ENCODE measurements around the gene TAF5. TPM values are rescaled to one million over a fixed set of nuclear protein-coding genes. Genes with fewer than 3 reads are reported as not detected.

TAF5 gene
- total and polyA plus RNA-seq, 2 experiments from 2014 or later = 10.4 to 25.9 TPM

DNA sequence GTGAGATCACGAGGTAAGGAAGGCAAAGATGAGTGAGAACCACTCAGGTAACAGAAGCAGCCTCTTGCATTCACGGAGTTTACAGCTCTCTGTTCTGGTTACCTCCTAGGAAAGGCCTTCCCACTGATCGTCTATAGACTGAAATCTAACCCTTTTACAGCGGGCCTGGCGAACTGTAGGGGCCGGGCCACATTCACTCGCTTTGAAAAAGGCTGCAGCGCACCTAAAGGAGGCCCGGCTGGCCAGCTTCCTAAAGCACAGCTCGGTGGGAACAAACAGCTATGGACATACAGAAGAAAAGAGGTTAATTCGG, 27.9 kb downstream of the TAF5 start:
- peaks cover 53% of the 10 kb centered on the region for H3K79me2 ChIP-seq (replicated peaks; ENCODE audit: insufficient read depth)
- peak overlapping the region; percentile 97 for H3K4me2 ChIP-seq
- H3K4me3 ChIP-seq = peak overlapping the region; percentile 80
- Mint-ChIP-seq H3K9me3 (no peaks in the 10 kb centered on the region; the same call in 1 of the 3 replicates), H3K4me3 (peak overlapping the region; percentile 98), H3K4me1 (peaks cover 20% of the 10 kb centered on the region), H3K27ac (peak overlapping the region; percentile 97), H3K27me3 (ENCODE audit: insufficient read depth, low read depth, poor library complexity) (peaks cover 4% of the 10 kb centered on the region), H3K36me3 (ENCODE audit: low read depth) (peaks cover 67% of the 10 kb centered on the region)
- H3K27me3 ChIP-seq (ENCODE audit: insufficient read depth) = no peaks in the 10 kb centered on the region
- H3K27ac ChIP-seq (ENCODE audit: low read depth) = 0 out of 2 replicates have a peak overlapping the region, but pooled peaks have one; percentile 14
- TF ChIP-seq ETS1 (IDR thresholded peaks at IDR 0.05) (no peak), REST (IDR thresholded peaks at IDR 0.05; ENCODE audit: unreplicated experiment) (no peak), ZNF331 (CRISPR knock-in tag; IDR thresholded peaks at IDR 0.05; ENCODE audit: low read depth) (no peak), STAT1 (IDR thresholded peaks at IDR 0.05; ENCODE audit: unreplicated experiment) (no peak), ZNF462 (CRISPR knock-in tag; IDR thresholded peaks at IDR 0.05) (no peak), NANOG (IDR thresholded peaks at IDR 0.05; ENCODE audit: borderline replicate concordance) (no peak), POLR2AphosphoS5 (IDR thresholded peaks at IDR 0.05; ENCODE audit: low read depth) (no peak), ZNF114 (CRISPR knock-in tag; IDR thresholded peaks at IDR 0.05) (no peak), EZH2 (IDR thresholded peaks at IDR 0.05; ENCODE audit: low read depth, unreplicated experiment) (no peak), JUNB (IDR thresholded peaks at IDR 0.05; ENCODE audit: unreplicated experiment) (no peak), CREB1 (CRISPR knock-in tag; IDR thresholded peaks at IDR 0.05; ENCODE audit: low read depth) (no peak)
- TF ChIP-seq, protein P1, sequence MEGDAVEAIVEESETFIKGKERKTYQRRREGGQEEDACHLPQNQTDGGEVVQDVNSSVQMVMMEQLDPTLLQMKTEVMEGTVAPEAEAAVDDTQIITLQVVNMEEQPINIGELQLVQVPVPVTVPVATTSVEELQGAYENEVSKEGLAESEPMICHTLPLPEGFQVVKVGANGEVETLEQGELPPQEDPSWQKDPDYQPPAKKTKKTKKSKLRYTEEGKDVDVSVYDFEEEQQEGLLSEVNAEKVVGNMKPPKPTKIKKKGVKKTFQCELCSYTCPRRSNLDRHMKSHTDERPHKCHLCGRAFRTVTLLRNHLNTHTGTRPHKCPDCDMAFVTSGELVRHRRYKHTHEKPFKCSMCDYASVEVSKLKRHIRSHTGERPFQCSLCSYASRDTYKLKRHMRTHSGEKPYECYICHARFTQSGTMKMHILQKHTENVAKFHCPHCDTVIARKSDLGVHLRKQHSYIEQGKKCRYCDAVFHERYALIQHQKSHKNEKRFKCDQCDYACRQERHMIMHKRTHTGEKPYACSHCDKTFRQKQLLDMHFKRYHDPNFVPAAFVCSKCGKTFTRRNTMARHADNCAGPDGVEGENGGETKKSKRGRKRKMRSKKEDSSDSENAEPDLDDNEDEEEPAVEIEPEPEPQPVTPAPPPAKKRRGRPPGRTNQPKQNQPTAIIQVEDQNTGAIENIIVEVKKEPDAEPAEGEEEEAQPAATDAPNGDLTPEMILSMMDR (conservative IDR thresholded peaks at IDR 0.05; ENCODE audit: low read depth in 2 of 2) = no peak
- ATAC-seq (peak; percentile 13), DNase-seq (ENCODE audit: low spot score) (peak; percentile 31)
- 0 out of 2 replicates have a peak, but pooled peaks cover 7% of the 10 kb centered on the region for H4K20me1 ChIP-seq (replicated peaks; ENCODE audit: insufficient read depth)
- H3K9me2 ChIP-seq (ENCODE audit: insufficient read depth) = no peaks in the 10 kb centered on the region
- peaks cover 20% of the 10 kb centered on the region for H3K36me3 ChIP-seq (ENCODE audit: insufficient read depth)
- H3K4me1 ChIP-seq (ENCODE audit: insufficient read depth) = peaks cover 9% of the 10 kb centered on the region
- no peaks in the 10 kb centered on the region for H3F3A ChIP-seq (replicated peaks; ENCODE audit: low read depth)
- peak overlapping the region; percentile 8; the same call in 1 of the 2 replicates for H2AFZ ChIP-seq
